Placental epithelial cell (primary cell): ENCODE measurements around the gene IFNA1. TPM values are rescaled to one million over a fixed set of nuclear protein-coding genes. Genes with fewer than 3 reads are reported as not detected.

Source experiments
- total RNA-seq: library from RNA; depleted of rRNA; stranded (reverse); fragments of >200 nt; gene quantifications from 2 replicates; pipeline ENCODE4 v1.2.3, GENCODE V29; 2012

IFNA1 gene
- total RNA-seq, result not detected in 2 replicates

DNA sequence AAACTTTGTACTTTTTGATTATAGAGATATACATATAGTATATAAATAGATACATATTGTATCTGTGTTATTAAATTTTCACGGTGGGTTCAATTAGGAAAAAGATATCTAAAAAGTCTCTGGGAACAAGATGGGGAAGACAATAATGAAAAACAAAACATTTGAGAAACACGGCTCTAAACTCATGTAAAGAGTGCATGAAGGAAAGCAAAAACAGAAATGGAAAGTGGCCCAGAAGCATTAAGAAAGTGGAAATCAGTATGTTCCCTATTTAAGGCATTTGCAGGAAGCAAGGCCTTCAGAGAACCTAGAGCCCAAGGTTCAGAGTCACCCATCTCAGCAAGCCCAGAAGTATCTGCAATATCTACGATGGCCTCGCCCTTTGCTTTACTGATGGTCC, at the start of gene IFNA1:
IFNA1 (plus strand) TSS at position 301 of the 400 bp plus-strand sequence; CDS start at position 370, 69 bp downstream.

DNA sequence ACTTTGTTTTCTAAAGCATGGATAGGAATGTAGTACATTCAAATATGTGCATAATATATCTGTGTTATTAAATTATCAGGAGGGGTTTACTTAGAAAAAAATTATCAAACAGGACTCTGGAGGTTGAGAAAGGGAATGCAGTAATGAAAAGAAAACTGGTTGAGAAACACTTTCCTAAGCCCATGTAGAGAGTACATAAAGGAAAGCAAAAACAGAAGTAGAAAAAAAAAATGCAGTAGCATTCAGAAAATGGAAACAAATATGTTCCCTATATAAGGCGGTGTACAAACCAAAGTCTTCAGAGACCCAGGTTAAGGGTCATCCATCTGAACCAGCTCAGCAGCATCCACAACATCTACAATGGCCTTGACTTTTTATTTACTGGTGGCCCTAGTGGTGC, 31.4 kb upstream of the IFNA1 start, which contains the start of gene IFNA8:
IFNA8 (plus strand) TSS at position 301 of the 400 bp plus-strand sequence; CDS start at position 361, 60 bp downstream.

DNA sequence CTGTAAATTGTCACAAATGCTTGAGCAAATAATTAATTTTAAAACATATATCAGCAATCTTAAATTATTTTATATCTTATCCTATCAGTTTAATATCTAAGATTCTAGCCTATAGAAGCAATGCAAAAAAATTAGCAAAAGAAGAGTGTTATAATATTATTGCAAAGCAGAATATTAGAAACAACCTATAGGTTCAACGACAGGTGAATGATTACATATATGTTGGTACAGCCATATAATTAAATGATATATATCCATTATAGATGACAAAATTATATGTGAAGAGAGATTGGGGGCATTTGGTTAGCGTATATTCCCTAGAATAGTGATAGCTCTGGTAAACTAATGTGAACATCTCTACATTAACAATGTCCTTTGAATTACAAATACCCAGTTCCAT, 42.0 kb downstream of the IFNA1 start, which contains the start of gene IFNE:
IFNE (minus strand) TSS at position 101 of the 400 bp plus-strand sequence. CDS start 619 bp downstream, outside the sequence.

Other genes with a start within 250 kb of the IFNA1 start
- not detected in 2 replicates for gene IFNA7, start 238.2 kb upstream of the IFNA1 start, total RNA-seq
- not detected in 2 replicates for gene IFNA10, start 233.3 kb upstream of the IFNA1 start, total RNA-seq
- not detected in 2 replicates for gene IFNA16, start 223.1 kb upstream of the IFNA1 start, total RNA-seq
- not detected in 2 replicates for gene IFNA17, start 212.2 kb upstream of the IFNA1 start, total RNA-seq
- not detected in 2 replicates for gene IFNA14, start 200.4 kb upstream of the IFNA1 start, total RNA-seq
- not detected in 2 replicates for gene IFNA5, start 135.1 kb upstream of the IFNA1 start, total RNA-seq
- 34.2 and 43.8 TPM in 2 replicates for gene KLHL9, start 105.0 kb upstream of the IFNA1 start, total RNA-seq
- not detected in 2 replicates for gene IFNA6, start 89.6 kb upstream of the IFNA1 start, total RNA-seq
- gene IFNA13, start 72.4 kb upstream of the IFNA1 start, total RNA-seq, result under 0.01 TPM in 1 of 2 replicates, not detected in the other
- gene IFNA2, start 55.0 kb upstream of the IFNA1 start, total RNA-seq, result not detected in 2 replicates
- gene IFNA8, start 31.3 kb upstream of the IFNA1 start, total RNA-seq, result not detected in 2 replicates
- gene IFNE, start 41.9 kb downstream of the IFNA1 start, total RNA-seq, result 0.11 and 0.79 TPM in 2 replicates